ENCODE measurements around the gene GADD45B.

Gene GADD45B

DNA sequence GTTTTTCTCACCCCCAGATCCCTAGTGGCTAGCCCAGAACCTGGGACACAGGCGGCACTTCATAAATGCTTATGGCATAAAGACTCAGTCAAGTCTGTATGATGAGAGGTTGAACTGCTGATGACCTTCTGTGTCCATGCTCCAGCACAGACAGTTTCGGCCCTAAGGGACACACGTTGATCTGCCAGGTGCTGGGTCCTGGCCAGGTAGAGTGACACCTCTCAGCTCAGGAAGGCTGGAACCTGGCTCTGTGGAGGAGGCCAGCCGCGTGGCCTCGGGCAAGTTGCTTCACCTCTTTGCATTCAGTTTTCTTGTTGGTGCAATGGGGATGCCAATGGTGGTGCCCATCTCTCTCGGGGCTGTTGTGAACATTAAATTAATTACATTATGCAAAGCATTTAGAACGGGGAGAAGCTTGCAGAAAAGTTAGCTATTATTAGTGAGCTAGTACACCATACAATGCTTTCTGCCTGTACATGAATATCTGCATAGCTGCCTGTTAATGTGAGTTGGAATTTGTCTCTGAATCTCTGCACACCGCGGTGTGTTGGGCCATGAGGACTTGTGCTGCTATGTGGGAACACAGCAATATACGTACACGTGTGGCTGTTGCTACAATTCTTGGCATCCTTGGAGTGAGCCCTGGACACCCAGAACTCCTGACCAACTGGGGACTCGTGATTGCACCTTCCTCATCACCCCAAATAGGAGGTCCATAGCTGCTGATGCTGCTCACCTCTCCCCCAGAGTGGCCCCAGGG, 8.4 kb downstream of the GADD45B start:
- CTCF ChIA-PET, result interaction anchor here (0.7 to 1.6 kb wide), 4 partner anchors 105 to 152 kb away, joined by 3 to 8 read pairs (median 3); no protein-coding TSS in a partner anchor
- POLR2A ChIA-PET, result interaction anchor here (1.3 kb wide), 1 partner anchor 8 kb away, joined by 18 read pairs; the partner anchor contains the start of gene GADD45B
- TF ChIP-seq, protein P1, sequence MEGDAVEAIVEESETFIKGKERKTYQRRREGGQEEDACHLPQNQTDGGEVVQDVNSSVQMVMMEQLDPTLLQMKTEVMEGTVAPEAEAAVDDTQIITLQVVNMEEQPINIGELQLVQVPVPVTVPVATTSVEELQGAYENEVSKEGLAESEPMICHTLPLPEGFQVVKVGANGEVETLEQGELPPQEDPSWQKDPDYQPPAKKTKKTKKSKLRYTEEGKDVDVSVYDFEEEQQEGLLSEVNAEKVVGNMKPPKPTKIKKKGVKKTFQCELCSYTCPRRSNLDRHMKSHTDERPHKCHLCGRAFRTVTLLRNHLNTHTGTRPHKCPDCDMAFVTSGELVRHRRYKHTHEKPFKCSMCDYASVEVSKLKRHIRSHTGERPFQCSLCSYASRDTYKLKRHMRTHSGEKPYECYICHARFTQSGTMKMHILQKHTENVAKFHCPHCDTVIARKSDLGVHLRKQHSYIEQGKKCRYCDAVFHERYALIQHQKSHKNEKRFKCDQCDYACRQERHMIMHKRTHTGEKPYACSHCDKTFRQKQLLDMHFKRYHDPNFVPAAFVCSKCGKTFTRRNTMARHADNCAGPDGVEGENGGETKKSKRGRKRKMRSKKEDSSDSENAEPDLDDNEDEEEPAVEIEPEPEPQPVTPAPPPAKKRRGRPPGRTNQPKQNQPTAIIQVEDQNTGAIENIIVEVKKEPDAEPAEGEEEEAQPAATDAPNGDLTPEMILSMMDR (IDR thresholded peaks at IDR 0.05; ENCODE audit: control extremely low read depth, extremely low read depth, low read depth, missing control alignments), result no peak
- DNase-seq (ENCODE audit: extremely low spot score), result no peak

DNA sequence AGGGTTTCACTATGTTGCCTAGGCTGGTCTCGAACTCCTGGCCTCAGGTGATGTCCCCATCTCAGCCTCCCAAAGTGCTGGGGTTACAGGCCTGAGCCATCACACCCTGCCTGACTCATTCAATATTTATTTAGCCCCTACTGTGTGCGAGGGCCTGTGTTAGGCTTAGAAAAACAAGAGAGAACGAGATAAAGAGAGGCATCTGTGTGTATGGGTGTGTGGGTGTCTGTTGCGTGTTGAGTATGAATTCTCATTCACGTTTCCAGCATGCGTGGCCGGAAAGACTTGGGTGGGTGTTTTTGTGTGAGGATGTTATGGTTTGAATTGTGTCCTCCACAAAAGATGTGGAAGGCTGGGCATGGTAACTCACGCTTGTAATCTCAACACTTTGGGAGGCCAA, 9.5 kb downstream of the GADD45B start:
- ChIA-PET CTCF (interaction anchor here (1.6 kb wide), 1 partner anchor 126 kb away, joined by 8 read pairs; no protein-coding TSS in a partner anchor), POLR2A (interaction anchor here (0.6 to 3.5 kb wide), 2 partner anchors 9 to 115 kb away, joined by 4 to 17 read pairs; partner anchors contain the start of gene GADD45B)
- TF ChIP-seq, protein P1 (IDR thresholded peaks at IDR 0.05; ENCODE audit: control extremely low read depth, extremely low read depth, low read depth, missing control alignments), result no peak
- DNase-seq (ENCODE audit: extremely low spot score), result no peak

GRCh38 chr19:2487090-2487489, 11.2 kb downstream of the GADD45B start:
- ChIA-PET POLR2A (interaction anchor here (3.5 kb wide), 1 partner anchor 11 kb away, joined by 17 read pairs; the partner anchor contains the start of gene GADD45B), CTCF (no interaction called here)
- TF ChIP-seq, protein P1 (IDR thresholded peaks at IDR 0.05; ENCODE audit: control extremely low read depth, extremely low read depth, low read depth, missing control alignments), result no peak
- DNase-seq (ENCODE audit: extremely low spot score), result no peak

- DNase-seq (ENCODE audit: extremely low spot score), result no peak
- CTCF ChIA-PET, result no interaction called here
- POLR2A ChIA-PET, result interaction anchor here (3.5 kb wide), 1 partner anchor 12 kb away, joined by 17 read pairs; the partner anchor contains the start of gene GADD45B
- TF ChIP-seq, protein P1 (IDR thresholded peaks at IDR 0.05; ENCODE audit: control extremely low read depth, extremely low read depth, low read depth, missing control alignments), result no peak
These were observed 11.9 kb downstream of the GADD45B start for GRCh38 chr19:2487842-2488241.

- POLR2A ChIA-PET, result interaction anchor here (3.5 kb wide), 1 partner anchor 12 kb away, joined by 17 read pairs; the partner anchor contains the start of gene GADD45B
- TF ChIP-seq, protein P1 (IDR thresholded peaks at IDR 0.05; ENCODE audit: control extremely low read depth, extremely low read depth, low read depth, missing control alignments), result no peak
- CTCF ChIA-PET, result no interaction called here
- no peak for DNase-seq (ENCODE audit: extremely low spot score)
These were observed 12.5 kb downstream of the GADD45B start for GRCh38 chr19:2488405-2488941.

- ChIA-PET CTCF (no interaction called here), POLR2A (interaction anchor here (2.1 to 3.5 kb wide), 2 partner anchors 13 kb away, joined by 15 to 17 read pairs; partner anchors contain the start of gene GADD45B)
- DNase-seq (ENCODE audit: extremely low spot score), result peak; percentile 49
- TF ChIP-seq, protein P1 (IDR thresholded peaks at IDR 0.05; ENCODE audit: control extremely low read depth, extremely low read depth, low read depth, missing control alignments), result no peak
These were observed 13.2 kb downstream of the GADD45B start for GRCh38 chr19:2488942-2489731.
